ENCODE results near the gene SRGAP1.
"Not testable (repeated sequence)": the region's sequence is repeated elsewhere in the genome, so short reads cannot be mapped to it uniquely, and the experiment has no call there.

Gene SRGAP1

GRCh38 chr12:64192644-64193444, 348.3 kb downstream of the SRGAP1 start:
- no peak for TF ChIP-seq CTCF (IDR thresholded peaks at IDR 0.05; ENCODE audit: low read depth, low read length)
- H3K4me3 ChIP-seq (ENCODE audit: low read depth, low read length): no peak overlapping the region

GRCh38 chr12:64193931-64194330, 349.4 kb downstream of the SRGAP1 start:
- TF ChIP-seq CTCF (IDR thresholded peaks at IDR 0.05; ENCODE audit: low read depth, low read length): no peak
- H3K4me3 ChIP-seq (ENCODE audit: low read depth, low read length): no peak overlapping the region

GRCh38 chr12:64194333-64195149, 350.0 kb downstream of the SRGAP1 start:
- H3K4me3 ChIP-seq (ENCODE audit: low read depth, low read length): no peak overlapping the region
- no peak for TF ChIP-seq CTCF (IDR thresholded peaks at IDR 0.05; ENCODE audit: low read depth, low read length)

GRCh38 chr12:64195841-64196240, 351.3 kb downstream of the SRGAP1 start:
- H3K4me3 ChIP-seq (ENCODE audit: low read depth, low read length): not testable (repeated sequence)

GRCh38 chr12:64203036-64203435, 358.5 kb downstream of the SRGAP1 start:
- TF ChIP-seq CTCF (IDR thresholded peaks at IDR 0.05; ENCODE audit: low read depth, low read length): no peak
- no peak overlapping the region for H3K4me3 ChIP-seq (ENCODE audit: low read depth, low read length)

- H3K4me3 ChIP-seq (ENCODE audit: low read depth, low read length): no peak overlapping the region
- TF ChIP-seq CTCF (IDR thresholded peaks at IDR 0.05; ENCODE audit: low read depth, low read length): no peak
Observed at GRCh38 chr12:64203775-64204174, 359.3 kb downstream of the SRGAP1 start.

- no peak for TF ChIP-seq CTCF (IDR thresholded peaks at IDR 0.05; ENCODE audit: low read depth, low read length)
- H3K4me3 ChIP-seq (ENCODE audit: low read depth, low read length): no peak overlapping the region
Observed at GRCh38 chr12:64205542-64205941, 361.0 kb downstream of the SRGAP1 start.

Measured in WI38 (cell line).